C1 segment of cervical spinal cord (tissue), 14 donors: ENCODE results near the gene GRAMD1B.
"Not testable (repeated sequence)": the region's sequence is repeated elsewhere in the genome, so short reads cannot be mapped to it uniquely, and the experiment has no call there.

ENCODE experiments used
- DNase-seq, 14 donors: peaks; one replicate each; lab custom pipeline; 2025; lab: John Stamatoyannopoulos, UW

Gene GRAMD1B

GRCh38 chr11:123443851-123444623 is 14.0 kb downstream of the GRAMD1B start:
- DNase-seq = no peak

- peak in 1 of 14 donors; percentile 34 for DNase-seq
Measured at GRCh38 chr11:123448823-123449222, 18.8 kb downstream of the GRAMD1B start.

DNA sequence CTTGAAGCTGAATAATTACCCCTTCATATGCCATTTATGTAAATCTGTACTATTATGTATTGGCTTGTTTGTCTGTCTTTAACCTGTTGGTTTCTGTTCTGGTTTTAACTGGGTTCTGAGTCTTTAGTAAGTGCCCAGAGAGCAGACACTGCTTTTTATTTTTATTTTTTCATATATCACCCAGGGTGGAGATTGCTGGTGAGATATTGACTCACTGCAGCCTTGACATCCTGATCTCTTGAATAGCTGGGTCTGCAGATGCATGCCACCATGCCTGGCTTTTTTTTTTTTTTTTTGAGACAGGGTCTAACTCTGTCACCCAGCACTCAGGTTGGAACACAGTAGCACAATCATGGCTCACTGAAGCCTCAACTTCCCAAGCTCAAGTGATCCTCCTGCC is 19.4 kb downstream of the GRAMD1B start:
- no peak for DNase-seq

GRCh38 chr11:123450623-123451022 is 20.6 kb downstream of the GRAMD1B start:
- DNase-seq = peak in 1 of 14 donors; percentile 60

GRCh38 chr11:123451183-123451781 is 21.2 kb downstream of the GRAMD1B start:
- DNase-seq = peak in 1 of 14 donors; percentile 60

- no peak for DNase-seq
Measured at GRCh38 chr11:123452794-123453193, 22.7 kb downstream of the GRAMD1B start.

GRCh38 chr11:123454060-123454651 is 24.1 kb downstream of the GRAMD1B start:
- DNase-seq = no peak

- DNase-seq = no peak
Measured at GRCh38 chr11:123454796-123455195, 24.7 kb downstream of the GRAMD1B start.

GRCh38 chr11:123456448-123456847 is 26.4 kb downstream of the GRAMD1B start:
- not testable (repeated sequence) for DNase-seq

- peak in 3 of 14 donors; percentile 10 to 32 (median 28) for DNase-seq
Measured at GRCh38 chr11:123457187-123457770, 27.2 kb downstream of the GRAMD1B start.

GRCh38 chr11:123458501-123458900 is 28.4 kb downstream of the GRAMD1B start:
- no peak for DNase-seq

- no peak for DNase-seq
Measured at GRCh38 chr11:123460012-123460700, 30.1 kb downstream of the GRAMD1B start.

- peak in 8 of 14 donors; percentile 20 to 62 (median 56) for DNase-seq
Measured at GRCh38 chr11:123461164-123461563, 31.1 kb downstream of the GRAMD1B start.

- DNase-seq = not testable (repeated sequence)
Measured at GRCh38 chr11:123465667-123466066, 35.6 kb downstream of the GRAMD1B start.

GRCh38 chr11:123466172-123466571 is 36.1 kb downstream of the GRAMD1B start:
- not testable (repeated sequence) for DNase-seq

GRCh38 chr11:123469089-123469488 is 39.0 kb downstream of the GRAMD1B start:
- peak in 2 of 14 donors; percentile 23 to 38 for DNase-seq

DNA sequence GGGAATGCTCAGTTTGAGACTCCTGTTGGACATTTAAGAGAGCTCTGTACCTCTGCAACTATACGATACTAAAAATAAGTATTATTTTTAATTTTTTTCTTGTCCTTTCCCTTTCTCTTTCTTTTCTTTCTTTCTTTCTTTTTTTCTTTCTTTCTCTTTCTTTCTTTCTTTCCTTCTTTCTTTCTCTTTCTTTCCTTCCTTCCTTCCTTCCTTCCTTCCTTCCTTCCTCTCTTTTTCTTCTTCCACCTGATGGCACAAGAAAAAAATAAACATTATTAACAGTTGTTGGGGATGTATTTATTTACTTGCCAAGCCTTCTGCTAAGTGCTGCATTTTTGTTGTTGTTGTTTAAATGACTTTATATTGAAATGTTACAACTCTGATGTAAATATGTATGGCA is 39.5 kb downstream of the GRAMD1B start:
- no peak for DNase-seq

DNA sequence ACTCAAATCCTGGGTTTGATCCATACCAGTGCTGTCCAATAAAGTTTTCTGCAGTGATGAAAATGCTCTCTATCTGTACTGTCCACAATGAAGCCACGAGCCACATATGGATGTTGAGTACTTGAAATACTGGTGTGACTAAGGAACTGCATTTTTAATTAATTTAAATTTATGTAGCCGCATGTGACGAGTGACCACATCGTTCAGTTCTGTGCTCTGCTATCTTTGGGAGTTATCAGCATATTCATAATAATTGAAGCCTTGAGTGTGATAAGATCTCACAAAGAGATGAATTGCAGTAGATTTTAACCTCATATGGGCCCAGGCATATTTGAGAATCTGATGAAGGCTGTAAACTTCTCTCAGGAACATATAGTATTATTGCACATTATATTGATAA is 40.8 kb downstream of the GRAMD1B start:
- DNase-seq = no peak

DNA sequence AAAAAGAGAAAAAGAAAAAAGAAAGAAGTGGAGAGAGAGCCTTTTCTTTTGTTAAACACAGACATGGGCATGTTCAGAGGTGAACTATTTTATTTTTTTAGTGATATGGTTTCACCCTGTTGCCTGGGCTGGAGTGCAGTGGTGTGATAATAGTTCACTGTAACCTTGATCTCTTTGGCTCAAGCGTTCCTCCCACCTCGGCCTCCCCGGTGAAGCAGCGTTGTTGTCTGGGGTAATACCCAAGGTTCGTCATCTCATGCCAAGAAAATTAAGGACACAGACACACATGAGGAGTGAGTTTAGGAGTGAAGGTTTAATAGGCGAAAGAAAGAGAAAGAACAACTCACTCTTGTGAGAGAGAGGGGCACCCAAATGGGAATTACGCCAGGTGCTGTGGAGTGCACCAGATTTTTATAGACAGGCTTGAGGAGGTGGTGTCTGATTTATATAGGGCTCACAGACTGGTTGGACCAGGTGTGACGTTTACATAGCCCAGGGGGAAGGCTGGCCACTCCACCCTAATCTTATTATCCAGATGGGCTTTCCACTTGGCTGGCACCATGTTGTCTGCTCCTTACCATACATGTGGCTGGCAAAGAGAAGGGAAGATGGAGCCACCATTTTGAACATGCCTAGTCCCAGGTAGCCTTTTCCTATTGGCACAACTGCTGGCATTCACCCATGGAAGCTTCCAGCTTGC is 42.3 kb downstream of the GRAMD1B start:
- no peak for DNase-seq

DNA sequence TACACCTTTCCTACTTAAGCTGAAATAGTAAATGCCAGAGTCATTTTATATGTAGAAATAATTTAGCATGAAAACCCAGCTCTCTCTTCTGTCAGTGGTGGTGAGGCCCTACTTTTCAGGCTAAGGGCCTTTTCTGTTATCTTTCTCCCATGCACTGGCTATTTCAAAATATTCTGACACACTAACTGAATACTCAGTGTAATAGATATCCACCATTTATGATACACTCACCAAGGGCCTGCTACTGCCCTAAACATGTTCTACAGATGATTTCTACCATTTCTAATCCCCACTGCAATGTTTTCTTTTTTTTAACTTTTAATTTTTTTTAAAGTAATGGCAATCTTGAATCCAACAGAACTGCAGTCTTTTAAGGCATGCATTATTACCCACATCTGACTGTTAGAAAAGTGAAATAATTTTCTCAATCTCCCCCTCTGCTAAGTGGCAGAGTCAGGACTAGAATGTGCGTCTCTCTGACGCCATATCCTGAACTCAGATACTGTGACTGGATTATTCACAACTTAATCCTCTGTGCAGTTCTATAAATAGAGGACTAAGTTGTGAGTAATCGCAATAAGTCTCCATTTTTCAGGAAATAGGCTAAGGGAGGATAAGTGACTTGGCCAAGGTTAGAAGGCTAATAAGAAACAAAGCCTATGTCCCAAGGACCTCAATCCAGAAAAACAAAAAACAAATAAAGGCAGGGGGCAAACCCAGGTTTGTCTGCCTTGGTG is 44.0 kb downstream of the GRAMD1B start:
- DNase-seq = no peak
